HG03558 (cell line): Measurements from ENCODE around the gene CACNA1A.
"Not testable (repeated sequence)": the region's sequence is repeated elsewhere in the genome, so short reads cannot be mapped to it uniquely, and the experiment has no call there.

Experiments used
- ATAC-seq: cut with Tn5 transposase; IDR thresholded peaks from one replicate; pipeline ENCODE4 v1.9.1; 2021; ENCODE audit warnings: moderate number of reproducible peaks; ENCODE audit not compliant: unreplicated experiment; ENCODE audit errors: extremely low read depth

The CACNA1A gene

DNA sequence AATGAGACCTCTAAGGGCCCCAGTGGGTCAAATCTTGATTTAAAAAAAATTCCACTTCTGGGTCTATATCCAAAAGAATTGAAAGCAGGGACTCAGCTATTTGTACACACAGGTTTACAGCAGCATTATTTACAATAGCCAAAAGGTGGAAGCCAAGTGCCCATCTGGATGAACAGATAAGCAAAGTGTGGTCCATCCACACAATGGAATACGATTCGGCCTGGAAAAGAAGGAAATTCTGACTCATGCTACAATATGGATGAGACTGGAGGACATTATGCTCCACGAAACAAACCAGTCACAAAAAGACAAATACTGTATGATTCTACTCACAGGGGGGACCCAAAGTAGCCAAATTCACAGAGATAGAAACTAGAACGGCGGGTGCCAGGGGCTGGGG, 76.7 kb downstream of the CACNA1A start:
- ATAC-seq = no peak

GRCh38 chr19:13428352-13428751, 77.9 kb downstream of the CACNA1A start:
- no peak for ATAC-seq

- no peak for ATAC-seq
These were observed 78.8 kb downstream of the CACNA1A start for GRCh38 chr19:13427273-13428051.

DNA sequence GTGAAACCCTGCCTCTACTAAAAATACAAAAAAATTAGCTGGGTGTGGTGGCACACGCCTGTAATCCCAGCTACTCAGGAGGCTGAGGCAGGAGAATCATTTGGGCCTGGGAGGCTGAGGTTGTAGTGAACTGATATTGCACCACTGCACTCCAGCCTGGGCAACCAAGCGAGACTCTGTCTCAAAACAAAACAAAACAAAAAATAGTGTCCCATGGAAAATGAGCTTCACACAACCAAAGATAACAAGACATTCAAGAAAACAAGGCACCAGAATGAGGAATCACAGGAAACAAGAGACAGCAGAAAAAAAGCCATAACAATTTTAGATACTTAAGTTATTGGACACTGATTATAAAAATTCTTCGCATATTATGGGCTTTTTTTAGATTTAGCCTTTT, 80.4 kb downstream of the CACNA1A start:
- not testable (repeated sequence) for ATAC-seq

- no peak for ATAC-seq
These were observed 81.1 kb downstream of the CACNA1A start for GRCh38 chr19:13425151-13425550.

- ATAC-seq = no peak
These were observed 85.5 kb downstream of the CACNA1A start for GRCh38 chr19:13420780-13421179.

DNA sequence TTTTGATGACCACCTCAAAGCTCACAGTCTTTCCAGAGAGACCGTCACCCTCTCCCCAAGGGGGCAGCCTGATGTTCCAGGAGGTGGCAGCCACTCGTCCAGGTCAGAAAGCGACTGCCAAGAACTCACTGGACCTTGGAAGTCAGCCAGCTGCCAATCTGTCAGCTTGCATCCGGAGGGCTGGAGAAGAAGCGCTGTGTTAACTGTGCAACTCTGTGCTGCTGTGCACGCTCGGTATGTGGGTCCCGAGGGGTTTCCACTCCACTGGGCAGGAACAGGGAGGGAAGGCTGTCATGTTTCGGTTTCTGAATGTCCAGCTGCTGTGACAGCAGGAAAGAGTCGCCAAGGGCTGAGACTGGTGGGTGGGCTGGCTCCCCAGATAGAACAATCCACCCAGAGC, 89.2 kb downstream of the CACNA1A start:
- ATAC-seq = no peak

GRCh38 chr19:13411899-13412298, 94.4 kb downstream of the CACNA1A start:
- no peak for ATAC-seq

DNA sequence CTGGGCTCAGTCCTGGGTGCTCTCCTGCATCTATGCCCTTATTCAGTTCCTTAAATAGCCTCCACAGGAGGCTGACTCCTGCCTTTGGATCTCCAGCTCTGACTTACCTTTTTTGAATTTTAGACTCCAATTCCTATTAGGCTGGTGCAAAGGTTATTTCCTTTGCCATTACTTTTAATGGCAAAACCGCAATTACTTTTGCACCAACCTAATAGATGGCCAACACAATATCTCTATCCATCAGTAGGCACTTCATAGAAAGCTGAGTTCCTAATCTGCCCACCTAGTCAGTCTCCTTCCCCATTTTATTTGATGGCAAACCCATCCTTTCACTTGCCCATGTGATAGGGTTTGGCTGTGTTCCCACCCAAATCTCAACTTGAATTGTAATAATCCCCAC, 95.3 kb downstream of the CACNA1A start:
- ATAC-seq = no peak

DNA sequence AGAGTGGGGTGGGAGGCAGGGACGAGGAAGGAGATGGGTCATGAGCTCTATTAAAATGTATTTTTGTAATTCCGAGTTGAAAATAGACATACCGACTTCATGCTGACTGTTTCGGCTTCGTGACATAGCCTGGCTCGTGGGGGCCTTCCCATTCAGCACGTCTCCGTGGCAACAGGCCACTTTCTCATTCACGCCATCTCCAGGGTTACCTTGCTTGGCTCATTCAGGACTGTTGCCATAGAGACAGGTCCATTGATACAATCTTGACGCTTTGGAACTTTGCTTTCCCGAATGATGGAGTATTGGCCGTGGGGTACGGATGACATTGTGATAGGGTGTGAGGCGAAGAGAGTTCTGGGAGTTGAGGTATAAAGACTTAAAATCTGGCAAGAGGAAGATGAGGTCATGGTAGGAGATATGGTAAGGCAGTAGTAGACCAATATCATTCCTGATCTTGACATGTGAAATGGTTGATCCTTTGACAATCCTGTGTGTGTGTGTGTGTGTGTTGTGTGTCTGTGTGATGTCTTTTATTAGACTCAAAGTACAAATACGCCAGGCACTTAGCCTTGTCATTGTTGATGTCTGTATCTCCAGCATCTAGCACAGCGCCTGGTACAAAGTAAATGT, 97.3 kb downstream of the CACNA1A start:
- no peak for ATAC-seq

DNA sequence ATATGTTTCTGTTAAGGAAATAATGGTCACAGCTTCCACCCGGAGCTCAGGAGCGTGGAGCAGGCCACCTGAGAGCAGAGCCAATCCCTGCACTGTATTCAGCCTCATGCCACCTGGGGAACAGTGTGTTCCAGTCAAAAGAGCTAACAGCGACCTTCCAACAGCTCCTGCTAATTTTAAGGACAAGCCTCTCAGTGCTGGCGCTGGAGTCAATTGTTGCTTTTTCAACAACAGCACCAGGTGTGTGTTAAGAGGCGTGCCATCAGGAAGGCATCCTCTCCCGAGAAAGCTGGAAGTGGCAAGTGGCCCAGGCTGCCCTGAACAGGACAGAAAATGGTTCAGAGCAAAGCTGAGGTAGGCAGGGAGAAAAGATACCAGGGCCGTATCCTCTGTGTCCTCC, 102.0 kb downstream of the CACNA1A start:
- ATAC-seq = no peak

- ATAC-seq = no peak
These were observed 104.9 kb downstream of the CACNA1A start for GRCh38 chr19:13401388-13401787.

- ATAC-seq = no peak
These were observed 106.0 kb downstream of the CACNA1A start for GRCh38 chr19:13400296-13400695.

DNA sequence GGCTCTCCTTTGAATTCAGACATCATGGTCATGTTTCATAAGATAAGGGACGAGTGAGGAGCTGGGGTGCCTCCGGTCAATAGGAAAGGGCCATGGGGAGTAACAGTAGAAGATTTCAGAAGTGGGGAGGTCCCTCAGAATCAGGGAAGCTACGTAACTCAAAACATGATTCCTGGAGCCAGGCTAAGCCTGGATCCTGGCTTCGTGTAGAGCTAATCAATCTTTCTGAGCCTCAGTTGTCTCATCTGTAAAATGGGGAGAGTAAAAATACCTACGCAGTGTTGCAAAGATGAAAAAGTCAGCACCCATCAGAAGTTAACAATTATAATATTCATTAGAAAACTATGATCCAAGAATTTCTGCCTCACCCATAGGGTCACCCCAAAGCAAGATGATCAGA, 106.5 kb downstream of the CACNA1A start:
- ATAC-seq = no peak

DNA sequence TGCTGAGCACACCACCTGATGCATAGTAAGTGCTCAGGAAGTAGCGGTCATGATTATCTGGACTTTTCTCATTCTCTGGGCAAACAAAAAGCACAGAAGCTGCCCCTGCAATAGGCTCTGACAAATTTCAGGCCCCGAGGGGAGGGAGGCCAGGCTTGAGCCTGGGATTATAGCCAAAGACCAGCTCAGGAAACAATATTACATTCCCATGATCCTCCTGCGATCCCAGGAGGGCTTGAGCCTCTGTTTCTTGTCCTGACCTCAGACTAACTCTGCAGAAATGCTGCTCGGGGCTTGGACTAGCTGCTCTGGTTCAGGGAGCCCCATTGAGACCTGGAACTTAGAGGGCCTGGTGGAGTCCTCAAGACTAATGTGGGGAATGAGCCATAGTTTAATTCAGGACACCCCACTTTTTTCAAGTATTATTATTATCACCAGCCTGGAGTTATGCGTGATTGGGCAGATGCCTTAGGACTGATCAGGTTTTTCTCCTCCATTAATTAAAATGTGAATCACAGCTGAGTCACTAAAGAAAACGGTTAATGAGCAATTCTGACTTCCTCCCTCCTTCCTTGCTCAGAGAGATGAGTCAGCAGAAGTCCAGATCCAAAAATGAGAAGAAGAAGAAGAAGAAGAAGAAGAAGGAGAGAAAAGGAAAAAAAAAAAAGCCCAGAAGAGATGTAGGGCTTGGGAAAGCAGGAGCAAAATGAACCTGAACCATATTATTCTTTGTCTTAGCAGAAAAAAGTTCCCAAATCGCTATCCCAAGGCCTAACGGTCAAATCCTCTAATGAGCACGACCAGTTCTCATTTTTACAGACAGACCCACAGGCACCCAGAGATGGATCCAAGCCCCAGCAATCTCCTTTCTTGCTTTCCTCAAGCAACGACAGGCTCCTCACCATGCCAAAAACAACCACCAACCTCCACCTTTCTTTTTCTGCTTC, 107.2 kb downstream of the CACNA1A start:
- ATAC-seq = no peak

DNA sequence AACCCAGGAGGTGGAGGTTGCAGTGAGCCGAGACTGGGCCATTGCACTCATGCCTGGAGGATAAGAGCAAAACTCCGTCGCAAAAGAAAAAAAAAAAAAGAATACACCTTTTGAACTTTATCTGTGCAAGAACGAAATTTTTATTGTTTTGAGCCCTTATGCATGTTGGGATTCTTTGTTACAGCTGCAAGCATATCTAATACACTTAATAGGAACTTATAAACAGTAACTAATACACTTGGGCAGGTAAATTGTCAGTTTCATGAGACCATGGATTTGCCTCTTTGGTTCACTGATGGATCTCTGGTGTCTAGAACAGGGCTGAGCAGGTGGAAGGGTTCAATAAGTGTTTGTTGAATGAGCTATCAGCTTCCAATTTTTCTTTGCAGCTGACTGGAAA, 108.1 kb downstream of the CACNA1A start:
- ATAC-seq = no peak

GRCh38 chr19:13396250-13397080, 109.8 kb downstream of the CACNA1A start:
- no peak for ATAC-seq

DNA sequence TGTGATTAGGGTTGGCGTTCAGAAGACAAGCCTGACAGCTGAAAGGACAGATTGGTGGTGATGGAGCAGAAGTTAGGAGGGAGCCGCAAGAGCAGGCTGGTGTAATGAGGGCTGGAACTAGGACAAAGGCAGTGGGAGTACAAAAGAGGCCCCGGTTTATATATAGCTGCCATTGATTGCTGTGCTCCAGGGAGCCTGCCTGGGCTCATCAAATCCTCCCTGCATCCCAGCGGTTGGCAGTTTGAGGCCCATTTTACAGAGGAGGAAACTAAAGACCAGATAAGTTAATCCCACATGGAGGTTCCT, 123.7 kb downstream of the CACNA1A start:
- ATAC-seq = no peak

DNA sequence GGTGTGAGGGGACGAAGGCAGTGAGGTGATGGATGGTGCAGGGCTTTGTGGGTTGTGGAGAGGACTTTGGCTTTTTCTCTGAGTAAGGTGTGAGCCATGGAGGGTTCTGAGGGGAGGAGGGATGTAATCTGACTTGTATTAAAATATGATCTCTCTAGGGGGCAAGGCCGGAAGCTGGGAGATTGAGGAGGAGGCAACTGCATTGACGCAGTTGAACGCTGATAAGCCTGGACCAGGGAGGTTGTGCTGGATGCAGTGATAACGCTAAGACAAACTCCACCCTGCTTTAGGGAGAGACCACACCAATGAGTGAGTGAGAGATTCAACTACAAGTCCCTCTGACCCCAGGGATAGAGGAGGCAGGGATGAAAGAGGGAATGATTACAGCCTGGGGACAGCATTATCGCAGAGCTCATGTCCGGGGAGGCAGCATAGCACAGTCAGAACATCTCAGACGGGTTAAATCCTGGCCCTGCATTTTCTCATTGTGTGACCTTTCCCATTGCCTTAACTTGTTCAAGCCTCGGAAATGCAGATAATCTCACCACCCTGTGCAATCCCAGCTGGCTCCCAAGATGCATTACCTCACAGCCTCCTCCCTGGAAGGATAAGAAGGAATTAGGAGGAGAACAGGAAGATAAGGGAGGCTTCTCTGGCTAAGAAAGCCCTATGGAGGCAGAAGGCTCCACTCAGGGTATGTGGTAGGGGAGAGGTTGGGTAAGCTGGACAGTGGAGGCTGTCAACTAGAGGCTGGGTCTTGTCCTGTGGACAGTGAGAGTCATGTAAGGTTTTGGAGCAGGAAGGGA, 124.2 kb downstream of the CACNA1A start:
- ATAC-seq = no peak
